GM20431 (cell line): ENCODE data around the gene ZNF433.
"Not testable (repeated sequence)": the region's sequence is repeated elsewhere in the genome, so short reads cannot be mapped to it uniquely, and the experiment has no call there.

ENCODE experiments used
- in situ Hi-C: fragments of 300-500 bp; cut with MseI, MboI; formaldehyde crosslinking; loops from one replicate; pipeline ENCODE4 v1.15.0; 2020; ENCODE audit warnings: low sequenced_read_pairs; ENCODE audit not compliant: unreplicated experiment

Gene ZNF433

DNA sequence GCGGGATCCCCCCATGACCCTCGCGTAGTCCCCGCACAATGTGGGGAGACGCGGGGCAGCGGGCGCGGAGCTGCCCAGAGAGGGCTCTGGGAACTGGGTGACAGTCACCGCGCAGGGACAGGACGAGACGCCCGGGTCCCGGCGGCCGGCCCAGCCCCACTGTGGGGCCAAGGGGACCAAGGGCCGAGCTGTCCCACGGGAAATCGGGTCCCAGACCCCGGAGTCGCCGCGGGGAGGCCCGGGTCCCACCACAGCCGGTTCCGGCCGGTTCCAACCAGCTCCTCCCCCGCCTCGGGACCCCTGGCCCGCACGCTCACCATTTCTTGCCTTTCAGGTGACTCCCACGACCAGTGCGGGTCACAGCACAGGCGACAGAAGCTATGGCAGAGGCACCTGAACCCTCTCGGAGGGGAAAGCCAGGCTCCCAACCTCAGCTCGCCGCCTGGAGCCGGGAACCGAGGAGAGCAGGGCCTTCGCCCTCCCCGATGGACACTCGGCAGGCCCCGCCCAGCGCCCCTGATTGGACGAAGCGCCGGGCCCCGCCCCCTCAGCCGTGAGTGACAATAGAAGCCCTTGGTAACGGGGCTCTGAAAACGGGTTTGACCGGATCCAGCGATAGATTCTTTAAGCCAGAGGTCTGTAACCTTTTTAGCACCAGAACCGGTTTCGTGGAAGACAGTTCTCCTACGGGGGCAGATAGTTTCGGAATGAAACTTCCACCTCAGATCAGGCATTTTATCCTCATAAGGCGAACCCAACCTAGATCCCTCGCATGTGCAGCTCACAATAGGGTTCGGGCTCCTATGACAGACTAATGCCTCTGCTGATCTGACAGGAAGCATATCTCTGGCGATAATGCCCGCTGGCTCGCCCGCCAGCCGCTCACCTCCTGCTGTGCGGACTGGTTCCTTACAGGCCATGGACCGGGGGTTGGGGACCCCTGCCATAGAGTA lies at the start of gene ZNF433:
TSS of gene ZNF433 (minus strand) at position 460 of the 953 bp plus-strand sequence. CDS start at position 320, 140 bp downstream.
- in situ Hi-C loops, result no loop called here

GRCh38 chr19:12083336-12083735 lies 47.9 kb upstream of the ZNF433 start:
- in situ Hi-C loops, result not testable (repeated sequence)

- in situ Hi-C loops, result no loop called here
These were observed 41.9 kb upstream of the ZNF433 start for GRCh38 chr19:12077375-12077774.

GRCh38 chr19:12076331-12076730 lies 40.9 kb upstream of the ZNF433 start:
- in situ Hi-C loops, result not testable (repeated sequence)

DNA sequence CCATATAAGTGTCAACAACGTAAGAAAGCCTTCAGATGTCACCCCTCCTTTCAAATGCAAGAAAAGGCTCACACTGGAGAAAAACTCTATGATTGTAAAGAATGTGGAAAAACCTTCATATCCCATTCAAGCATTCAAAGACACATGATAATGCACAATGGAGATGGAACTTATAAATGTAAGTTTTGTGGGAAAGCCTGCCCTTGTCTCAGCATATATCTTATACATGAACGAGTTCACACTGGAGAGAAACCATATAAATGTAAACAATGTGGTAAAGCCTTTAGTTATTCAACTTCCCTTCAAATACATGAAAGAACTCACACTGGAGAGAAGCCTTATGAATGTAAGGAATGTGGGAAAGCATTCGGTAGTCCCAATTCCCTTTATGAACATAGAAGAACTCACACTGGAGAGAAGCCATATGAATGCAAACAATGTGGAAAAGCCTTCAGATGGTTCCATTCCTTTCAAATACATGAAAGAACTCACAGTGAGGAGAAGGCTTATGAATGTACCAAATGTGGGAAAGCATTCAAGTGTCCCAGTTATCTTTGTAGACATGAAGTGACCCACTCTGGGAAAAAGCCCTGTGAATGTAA lies 40.2 kb upstream of the ZNF433 start:
- in situ Hi-C loops, result no loop called here

- in situ Hi-C loops, result no loop called here
These were observed 29.4 kb upstream of the ZNF433 start, which contains the start of gene ZNF844 for GRCh38 chr19:12064590-12065538. ZNF844 (plus strand) TSS chr19:12064731; CDS start chr19:12064874, 143 bp downstream.

- in situ Hi-C loops, result no loop called here
These were observed 20.3 kb upstream of the ZNF433 start for GRCh38 chr19:12055784-12056183.

- in situ Hi-C loops, result no loop called here
These were observed 17.2 kb upstream of the ZNF433 start, which contains the start of gene ZNF878 for GRCh38 chr19:12052497-12053169. ZNF878 (minus strand) TSS chr19:12052961; CDS start chr19:12052801, 160 bp downstream.

DNA sequence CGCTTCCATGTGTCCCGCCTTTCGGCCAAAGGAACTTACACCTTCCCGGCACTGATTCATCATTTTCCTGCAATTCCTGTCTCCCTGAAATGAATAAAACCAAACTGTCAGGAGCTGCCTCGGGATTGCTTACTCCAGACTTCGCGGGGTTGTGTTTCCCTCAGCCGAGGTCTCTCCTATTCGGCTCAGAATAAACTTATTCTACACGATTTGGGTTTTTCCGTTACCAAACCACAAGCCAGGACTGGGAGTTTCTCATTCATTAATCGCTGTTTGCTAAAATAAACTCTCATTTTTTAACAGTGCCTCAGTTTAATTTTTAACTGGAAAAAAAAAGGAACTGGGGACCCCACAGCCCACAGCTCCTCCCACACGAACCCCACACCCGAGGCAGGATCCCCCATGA lies 16.6 kb upstream of the ZNF433 start:
- in situ Hi-C loops, result no loop called here

DNA sequence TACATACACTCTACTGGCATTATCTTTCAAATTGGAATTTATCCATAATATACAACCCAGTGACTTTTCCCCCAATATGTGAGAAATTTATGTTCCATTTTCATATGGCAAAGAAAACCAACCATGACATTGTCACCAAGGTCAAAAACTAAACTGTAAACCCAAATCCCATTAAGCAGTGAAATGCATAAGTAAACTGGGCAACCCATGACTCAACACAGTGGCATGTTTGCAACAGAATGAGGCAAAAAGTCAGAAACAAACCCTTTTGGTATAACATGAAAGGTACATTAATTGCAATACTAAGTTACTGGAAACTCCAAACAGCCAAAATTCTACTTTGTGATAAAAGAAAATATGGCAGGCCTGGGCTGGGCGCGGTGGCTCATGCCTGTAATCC lies 12.4 kb upstream of the ZNF433 start:
- in situ Hi-C loops, result no loop called here

GRCh38 chr19:12043752-12044422 lies 8.4 kb upstream of the ZNF433 start:
- in situ Hi-C loops, result no loop called here

GRCh38 chr19:12042893-12043292 lies 7.4 kb upstream of the ZNF433 start:
- in situ Hi-C loops, result no loop called here

GRCh38 chr19:12034620-12035019 lies 859 bp downstream of the ZNF433 start:
- in situ Hi-C loops, result no loop called here

DNA sequence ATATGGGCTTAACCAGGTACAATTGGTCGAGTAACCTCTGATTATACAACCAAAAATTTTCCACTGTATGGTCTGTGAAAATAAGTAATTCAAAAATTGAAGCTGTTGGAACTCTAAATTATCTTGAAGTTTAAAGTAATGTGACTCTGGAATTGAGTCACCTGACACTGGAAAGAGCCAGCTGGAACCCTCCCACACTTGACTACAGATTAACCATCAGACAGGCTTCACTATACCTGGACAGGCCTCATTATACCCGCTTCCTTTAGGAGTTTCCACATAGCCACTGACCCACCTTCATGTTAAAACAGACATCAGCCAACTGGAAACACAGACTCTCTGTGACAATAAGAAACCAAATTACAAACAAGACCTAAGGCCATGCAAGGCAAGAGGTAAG lies 1.3 kb downstream of the ZNF433 start:
- in situ Hi-C loops, result no loop called here

DNA sequence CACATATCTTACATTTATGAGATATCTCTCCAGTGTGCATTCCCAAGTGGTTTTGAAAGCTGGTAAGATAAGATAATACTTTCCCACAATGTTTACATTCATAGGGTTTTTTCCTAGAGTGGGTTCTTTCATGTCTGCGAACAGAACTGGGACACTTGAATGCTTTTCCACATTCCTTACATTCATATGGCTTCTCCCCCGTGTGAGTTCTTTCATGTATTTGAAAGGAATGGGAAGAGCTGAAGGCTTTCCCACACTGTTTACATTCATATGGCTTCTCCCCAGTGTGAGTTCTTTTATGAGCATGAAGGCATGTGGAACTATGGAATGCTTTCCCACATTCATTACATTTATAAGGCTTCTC lies 19.7 kb downstream of the ZNF433 start:
- in situ Hi-C loops, result no loop called here

DNA sequence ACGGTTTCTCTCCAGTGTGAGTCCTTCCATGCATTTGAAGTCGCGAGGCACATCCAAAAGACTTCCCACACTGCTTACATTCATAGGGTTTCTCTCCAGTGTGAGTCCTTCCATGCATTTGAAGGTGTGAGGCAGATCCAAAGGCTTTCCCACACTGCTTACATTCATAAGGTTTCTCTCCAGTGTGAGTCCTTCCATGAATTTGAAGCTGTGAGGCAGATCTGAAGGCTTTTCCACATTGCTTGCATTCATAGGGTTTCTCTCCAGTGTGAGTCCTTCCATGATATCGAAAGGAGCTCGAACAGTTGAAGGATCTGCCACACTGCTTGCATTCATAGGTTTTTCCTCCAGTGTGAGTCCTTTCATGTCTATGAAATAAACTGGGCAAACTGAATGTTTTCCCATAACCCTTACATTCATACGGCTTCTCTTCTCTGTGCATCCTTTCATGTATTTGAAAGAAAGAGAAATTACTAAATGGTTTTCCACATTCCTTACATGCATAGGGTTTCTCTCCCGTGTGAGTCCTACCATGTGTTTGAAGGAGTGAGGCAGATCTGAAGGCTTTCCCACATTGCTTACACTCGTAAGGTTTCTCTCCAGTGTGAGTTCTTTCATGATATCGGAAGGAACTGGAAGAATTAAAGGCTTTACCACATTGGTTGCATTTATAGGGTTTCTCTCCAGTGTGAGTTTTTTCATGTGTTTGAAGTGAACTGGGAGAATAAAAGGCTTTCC lies 20.3 kb downstream of the ZNF433 start:
- in situ Hi-C loops, result no loop called here

GRCh38 chr19:12000152-12000981 lies 35.1 kb downstream of the ZNF433 start:
- in situ Hi-C loops, result no loop called here

GRCh38 chr19:11995174-11995573 lies 40.3 kb downstream of the ZNF433 start:
- in situ Hi-C loops, result no loop called here
